Measurements from ENCODE around the gene TSHZ1.

TSHZ1 gene

DNA sequence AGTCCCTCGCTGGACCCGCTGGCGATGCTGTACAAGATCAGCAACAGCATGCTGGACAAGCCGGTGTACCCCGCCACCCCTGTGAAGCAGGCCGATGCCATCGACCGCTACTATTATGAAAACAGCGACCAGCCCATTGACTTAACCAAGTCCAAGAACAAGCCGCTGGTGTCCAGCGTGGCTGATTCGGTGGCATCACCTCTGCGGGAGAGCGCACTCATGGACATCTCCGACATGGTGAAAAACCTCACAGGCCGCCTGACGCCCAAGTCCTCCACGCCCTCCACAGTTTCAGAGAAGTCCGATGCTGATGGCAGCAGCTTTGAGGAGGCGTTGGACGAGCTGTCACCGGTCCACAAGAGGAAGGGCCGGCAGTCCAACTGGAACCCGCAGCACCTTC is 77.1 kb downstream of the TSHZ1 start:
- H3K27me3 ChIP-seq (ENCODE audit: low read length): no peaks in the 10 kb centered on the region
- no peaks in the 10 kb centered on the region for H3K36me3 ChIP-seq (ENCODE audit: low read length)
- TF ChIP-seq, protein P1, sequence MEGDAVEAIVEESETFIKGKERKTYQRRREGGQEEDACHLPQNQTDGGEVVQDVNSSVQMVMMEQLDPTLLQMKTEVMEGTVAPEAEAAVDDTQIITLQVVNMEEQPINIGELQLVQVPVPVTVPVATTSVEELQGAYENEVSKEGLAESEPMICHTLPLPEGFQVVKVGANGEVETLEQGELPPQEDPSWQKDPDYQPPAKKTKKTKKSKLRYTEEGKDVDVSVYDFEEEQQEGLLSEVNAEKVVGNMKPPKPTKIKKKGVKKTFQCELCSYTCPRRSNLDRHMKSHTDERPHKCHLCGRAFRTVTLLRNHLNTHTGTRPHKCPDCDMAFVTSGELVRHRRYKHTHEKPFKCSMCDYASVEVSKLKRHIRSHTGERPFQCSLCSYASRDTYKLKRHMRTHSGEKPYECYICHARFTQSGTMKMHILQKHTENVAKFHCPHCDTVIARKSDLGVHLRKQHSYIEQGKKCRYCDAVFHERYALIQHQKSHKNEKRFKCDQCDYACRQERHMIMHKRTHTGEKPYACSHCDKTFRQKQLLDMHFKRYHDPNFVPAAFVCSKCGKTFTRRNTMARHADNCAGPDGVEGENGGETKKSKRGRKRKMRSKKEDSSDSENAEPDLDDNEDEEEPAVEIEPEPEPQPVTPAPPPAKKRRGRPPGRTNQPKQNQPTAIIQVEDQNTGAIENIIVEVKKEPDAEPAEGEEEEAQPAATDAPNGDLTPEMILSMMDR (IDR thresholded peaks at IDR 0.05; ENCODE audit: insufficient read depth, low read length, poor library complexity, severe bottlenecking): no peak
- TF ChIP-seq EZH2phosphoT487 (conservative IDR thresholded peaks at IDR 0.05; ENCODE audit: low read length): no peak
- no peak overlapping the region for H3K27ac ChIP-seq (ENCODE audit: low read depth, low read length)
- no peaks in the 10 kb centered on the region for H3K9me2 ChIP-seq (replicated peaks; ENCODE audit: insufficient read depth, low read length)
- no peak overlapping the region for H2AFZ ChIP-seq (ENCODE audit: low read depth, low read length, severe bottlenecking)
- H4K20me1 ChIP-seq (ENCODE audit: low read depth, low read length): no peaks in the 10 kb centered on the region
- H3K4me2 ChIP-seq (ENCODE audit: low read depth, low read length, poor library complexity, severe bottlenecking): no peak overlapping the region
- no peak overlapping the region for H3K4me3 ChIP-seq (ENCODE audit: insufficient read depth, low read length, poor library complexity, severe bottlenecking)
- no peak overlapping the region for H3K9ac ChIP-seq (ENCODE audit: low read length)
- H3K9me3 ChIP-seq (ENCODE audit: insufficient read depth, low read length): no peaks in the 10 kb centered on the region
- H3K79me2 ChIP-seq (ENCODE audit: insufficient read depth, low read length): no peaks in the 10 kb centered on the region
- no peaks in the 10 kb centered on the region for H3F3A ChIP-seq (ENCODE audit: insufficient read depth)

- no peaks in the 10 kb centered on the region for H3F3A ChIP-seq (ENCODE audit: insufficient read depth)
- H3K9me2 ChIP-seq (replicated peaks; ENCODE audit: insufficient read depth, low read length): no peaks in the 10 kb centered on the region
- H3K36me3 ChIP-seq (ENCODE audit: low read length): no peaks in the 10 kb centered on the region
- H3K4me3 ChIP-seq (ENCODE audit: insufficient read depth, low read length, poor library complexity, severe bottlenecking): no peak overlapping the region
- no peak overlapping the region for H3K27ac ChIP-seq (ENCODE audit: low read depth, low read length)
- H4K20me1 ChIP-seq (ENCODE audit: low read depth, low read length): no peaks in the 10 kb centered on the region
- H3K27me3 ChIP-seq (ENCODE audit: low read length): no peaks in the 10 kb centered on the region
- H3K79me2 ChIP-seq (ENCODE audit: insufficient read depth, low read length): no peaks in the 10 kb centered on the region
- H3K9me3 ChIP-seq (ENCODE audit: insufficient read depth, low read length): no peaks in the 10 kb centered on the region
- no peak overlapping the region for H3K9ac ChIP-seq (ENCODE audit: low read length)
- no peak overlapping the region for H2AFZ ChIP-seq (ENCODE audit: low read depth, low read length, severe bottlenecking)
- no peak overlapping the region for H3K4me2 ChIP-seq (ENCODE audit: low read depth, low read length, poor library complexity, severe bottlenecking)
- TF ChIP-seq, protein P1 (IDR thresholded peaks at IDR 0.05; ENCODE audit: insufficient read depth, low read length, poor library complexity, severe bottlenecking): no peak
- no peak for TF ChIP-seq EZH2phosphoT487 (conservative IDR thresholded peaks at IDR 0.05; ENCODE audit: low read length)
These were observed 79.2 kb downstream of the TSHZ1 start for GRCh38 chr18:75289761-75290160.

DNA sequence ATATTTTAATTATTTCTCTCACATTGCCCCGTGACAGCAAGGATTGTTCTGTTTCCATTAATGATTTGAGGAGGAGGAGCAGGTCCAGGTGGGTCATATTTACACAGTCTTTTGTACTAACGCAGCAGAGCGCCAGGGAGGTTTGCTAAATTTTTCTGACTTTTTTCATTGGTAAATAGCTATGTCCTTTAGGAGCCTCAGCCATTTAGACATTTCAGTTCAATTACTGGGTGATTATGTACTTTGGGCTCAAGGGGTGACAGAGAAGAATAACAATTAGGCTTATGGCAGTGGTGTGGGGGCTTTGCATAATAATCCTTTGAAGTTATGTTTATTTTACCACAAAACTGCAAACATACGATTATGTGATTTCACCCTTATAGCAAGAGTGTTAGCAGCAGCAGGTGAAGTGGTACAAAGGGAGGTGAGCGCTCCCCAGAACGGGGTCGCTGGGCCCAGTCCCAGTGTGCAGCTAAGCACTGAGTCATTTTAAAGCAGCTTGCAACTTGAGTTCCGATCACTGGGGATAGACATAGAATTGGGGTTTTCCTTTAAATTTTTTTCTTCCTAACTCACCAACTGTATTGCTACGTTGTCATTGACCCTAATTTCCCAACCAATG is 80.3 kb downstream of the TSHZ1 start:
- TF ChIP-seq EZH2phosphoT487 (conservative IDR thresholded peaks at IDR 0.05; ENCODE audit: low read length): no peak
- TF ChIP-seq, protein P1 (IDR thresholded peaks at IDR 0.05; ENCODE audit: insufficient read depth, low read length, poor library complexity, severe bottlenecking): no peak
- Histone ChIP-seq H3F3A (ENCODE audit: insufficient read depth) (no peaks in the 10 kb centered on the region), H3K36me3 (ENCODE audit: low read length) (no peaks in the 10 kb centered on the region), H3K9ac (ENCODE audit: low read length) (no peak overlapping the region), H3K79me2 (ENCODE audit: insufficient read depth, low read length) (no peaks in the 10 kb centered on the region), H4K20me1 (ENCODE audit: low read depth, low read length) (no peaks in the 10 kb centered on the region), H3K9me3 (ENCODE audit: insufficient read depth, low read length) (no peaks in the 10 kb centered on the region), H2AFZ (ENCODE audit: low read depth, low read length, severe bottlenecking) (no peak overlapping the region), H3K4me3 (ENCODE audit: insufficient read depth, low read length, poor library complexity, severe bottlenecking) (no peak overlapping the region), H3K27me3 (ENCODE audit: low read length) (no peaks in the 10 kb centered on the region), H3K9me2 (replicated peaks; ENCODE audit: insufficient read depth, low read length) (no peaks in the 10 kb centered on the region), H3K27ac (ENCODE audit: low read depth, low read length) (no peak overlapping the region), H3K4me2 (ENCODE audit: low read depth, low read length, poor library complexity, severe bottlenecking) (no peak overlapping the region)

Measured in SU-DHL-6 (cell line).